Fibroblast of peridontal ligament (primary cell): Measurements from ENCODE around the gene SPCS1.
"Not testable (repeated sequence)": the region's sequence is repeated elsewhere in the genome, so short reads cannot be mapped to it uniquely, and the experiment has no call there.

Source experiments
- DNase-seq: peaks from one replicate; pipeline ENCODE4 v3.0.0-alpha.2; 2010; ENCODE audit errors: extremely low read depth

The SPCS1 gene

DNA sequence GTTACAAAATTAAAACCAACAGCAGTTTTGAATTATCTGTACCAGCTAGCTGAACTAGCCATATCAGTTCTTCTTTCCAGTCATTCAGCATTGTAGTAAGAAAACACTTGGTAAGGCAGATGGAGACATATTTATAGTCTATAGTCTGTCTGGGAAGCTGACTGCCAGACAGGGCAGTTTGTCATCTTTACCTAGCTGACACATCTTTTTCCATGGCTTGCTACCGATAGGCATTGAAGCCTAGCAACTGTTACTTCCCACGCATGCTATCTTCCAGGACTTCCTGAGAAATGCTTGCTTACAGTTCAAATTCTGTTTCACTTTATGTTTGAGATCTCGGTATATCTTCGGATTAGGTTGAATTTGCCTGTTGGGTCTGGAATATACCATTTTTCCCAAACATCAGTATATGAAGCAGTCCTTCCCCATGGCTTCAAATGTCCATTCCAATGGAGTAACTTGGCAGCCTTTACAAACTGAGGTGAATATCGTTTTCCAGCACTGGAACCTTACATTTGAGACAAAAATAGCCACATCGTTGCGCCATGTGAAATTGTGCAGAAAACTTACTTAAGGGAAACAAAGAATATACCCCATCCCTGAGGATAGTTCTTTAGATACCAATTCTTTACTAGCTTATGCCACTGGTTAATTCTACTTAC, 11.2 kb upstream of the SPCS1 start:
- no peak for DNase-seq

DNA sequence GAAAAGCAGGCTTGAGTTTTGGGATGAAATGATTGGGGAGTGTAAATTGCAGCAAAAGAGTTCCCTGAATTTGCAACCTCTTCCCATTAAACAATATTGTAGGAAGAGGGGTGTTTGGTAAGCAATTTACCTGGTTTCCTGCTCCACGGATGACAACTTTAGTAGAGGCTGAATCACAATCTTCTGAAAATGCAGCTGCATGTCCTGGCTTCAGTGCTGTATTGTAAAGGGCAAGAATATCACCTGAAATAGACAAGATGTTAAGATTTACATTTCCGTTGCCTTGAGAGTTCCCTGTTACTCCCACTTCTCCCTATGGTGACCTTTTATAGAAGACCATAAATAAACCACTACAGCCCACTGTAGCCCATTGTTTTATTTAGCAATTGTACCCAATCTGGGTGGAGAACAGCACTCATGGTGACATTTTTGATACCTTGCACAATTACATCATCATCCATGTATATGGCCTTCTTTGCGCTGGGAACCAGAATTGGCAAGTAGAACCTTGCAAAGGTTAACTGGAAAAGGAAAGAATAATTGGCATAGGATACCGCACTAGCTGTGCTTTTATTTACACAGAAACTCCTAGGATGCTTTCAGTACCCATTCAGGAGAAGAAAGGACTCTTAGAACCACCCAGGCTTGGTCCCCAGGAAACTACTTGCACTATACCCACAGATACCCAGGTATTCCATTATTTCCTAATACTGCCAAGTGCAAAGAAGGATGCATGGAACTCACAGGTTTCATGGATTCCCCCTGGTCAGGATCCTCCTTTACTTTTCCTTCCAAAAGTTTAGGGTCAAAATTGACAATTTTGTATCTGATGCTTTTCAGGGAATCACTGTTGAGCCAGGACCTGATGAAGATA, 9.9 kb upstream of the SPCS1 start:
- no peak for DNase-seq

DNA sequence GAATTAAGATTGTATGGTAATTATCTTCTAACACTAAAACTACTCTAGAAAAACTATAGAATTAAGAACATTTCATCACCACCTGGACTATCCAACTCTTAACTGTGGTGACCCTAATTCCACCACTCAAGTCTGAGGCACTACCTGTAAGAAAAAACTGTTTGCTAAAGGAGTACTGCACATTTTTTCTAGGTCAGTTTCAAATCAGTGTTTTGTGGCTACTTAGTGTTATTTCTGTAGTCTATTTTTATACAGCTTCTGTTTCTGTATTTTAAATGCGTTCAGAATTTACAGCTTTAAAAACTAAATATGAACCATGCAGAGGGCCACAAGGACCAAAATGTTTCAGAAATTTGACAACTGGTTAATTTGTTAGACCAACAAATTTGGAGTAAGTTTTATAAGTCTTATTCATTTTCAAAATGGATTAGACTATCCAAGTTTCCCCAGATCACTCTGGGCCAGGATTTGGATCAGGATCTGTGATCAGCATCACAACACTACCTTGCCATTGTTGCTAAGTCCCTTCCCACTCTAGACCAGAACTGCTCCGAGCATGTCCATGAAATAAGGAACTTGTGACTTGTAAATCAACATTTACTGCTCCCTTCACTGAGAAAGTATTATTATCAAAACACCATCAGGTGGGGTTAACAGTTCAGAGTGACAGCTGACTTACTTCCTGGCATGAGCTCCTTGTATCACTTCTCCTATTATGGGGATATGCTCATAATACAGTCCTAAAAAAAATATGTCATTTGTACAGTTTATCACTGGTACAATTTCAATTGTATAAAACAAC, 8.9 kb upstream of the SPCS1 start:
- no peak for DNase-seq

DNA sequence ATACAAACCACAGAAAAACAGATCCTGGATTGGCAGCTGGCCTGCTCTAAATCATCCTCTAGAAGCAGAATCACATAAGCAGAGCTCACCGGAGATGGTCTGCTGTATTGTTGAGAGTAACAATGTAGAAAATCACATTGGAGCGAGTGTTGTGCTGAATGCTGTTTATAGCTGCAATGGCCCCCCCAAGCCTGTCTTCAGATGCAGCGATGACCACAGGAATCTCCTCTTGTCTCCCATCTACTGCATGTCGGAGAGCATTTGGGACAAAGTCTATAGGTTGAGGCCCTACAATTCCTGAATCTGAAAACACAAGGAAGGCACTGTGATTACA, 8.3 kb upstream of the SPCS1 start:
- DNase-seq = peak; percentile 26

DNA sequence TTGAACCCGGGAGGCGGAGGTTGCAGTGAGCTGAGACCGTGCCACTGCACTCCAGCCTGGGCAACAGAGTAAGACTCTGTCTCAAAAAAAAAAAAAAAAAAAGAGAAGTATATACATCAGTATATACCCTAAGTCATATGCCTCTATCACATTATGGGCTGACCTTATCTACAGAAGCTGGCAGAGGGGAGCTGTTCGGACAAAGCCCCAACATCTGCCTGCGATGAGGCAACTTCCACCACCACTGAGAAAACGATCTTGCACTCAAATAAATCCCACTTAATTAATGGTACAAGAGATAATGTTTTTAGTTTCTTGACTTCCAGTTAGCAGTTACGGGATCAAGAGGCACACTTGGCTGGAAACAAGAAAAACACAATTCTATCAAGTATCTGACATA, 2.6 kb upstream of the SPCS1 start:
- no peak for DNase-seq

DNA sequence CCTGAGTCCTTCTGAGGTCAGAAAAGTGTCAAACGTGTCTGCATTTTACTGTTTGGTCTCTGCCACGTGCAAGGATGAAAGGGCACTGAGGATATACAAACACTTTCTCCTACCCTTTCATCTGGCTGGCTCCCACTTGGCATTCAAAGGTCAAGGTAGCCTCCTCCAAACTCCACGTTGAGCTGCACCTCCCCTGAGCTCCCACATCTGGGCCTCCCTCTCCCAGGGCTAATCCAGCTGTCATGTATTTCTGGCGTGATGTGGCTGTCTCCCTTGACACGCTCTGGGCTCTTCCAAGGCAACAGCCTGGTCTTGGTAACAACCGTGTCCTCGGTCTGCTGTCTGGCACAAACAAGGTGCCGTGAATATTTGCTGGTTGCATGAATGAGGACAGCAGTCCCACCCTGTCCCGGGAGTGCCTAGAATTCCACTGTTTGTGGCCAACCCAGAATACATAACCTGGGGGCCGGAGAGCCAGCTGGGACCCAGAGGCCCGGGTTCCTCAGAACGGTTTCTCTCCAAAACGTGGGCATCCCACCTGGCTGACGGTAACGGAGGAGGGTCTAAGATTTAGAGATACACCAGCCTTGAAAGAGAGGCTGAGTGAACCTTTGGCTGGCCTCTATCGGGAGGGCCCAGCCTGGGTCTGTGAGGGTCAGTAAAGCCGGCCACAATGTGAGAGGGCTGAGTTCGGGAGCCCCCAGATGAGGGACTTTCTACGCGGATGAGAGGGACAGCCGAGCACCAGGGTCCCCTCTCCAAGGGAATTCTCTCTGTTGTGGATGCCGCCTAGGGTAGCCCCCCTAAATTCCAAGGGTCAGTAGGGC, 1.1 kb upstream of the SPCS1 start:
- peak; percentile 37 for DNase-seq

DNA sequence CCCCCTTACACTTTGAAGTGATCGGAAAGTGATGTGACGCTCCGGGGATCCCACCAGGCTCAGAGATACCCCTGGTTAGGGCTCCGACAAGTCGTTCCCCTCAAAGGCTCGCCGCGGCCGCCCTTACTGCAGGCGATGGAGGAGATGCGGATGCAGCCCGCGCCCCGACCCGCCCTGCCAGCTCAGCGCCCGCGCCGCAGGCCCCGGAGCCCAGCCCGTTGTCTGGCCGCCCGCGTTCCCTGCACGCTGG, 543 bp upstream of the SPCS1 start:
- DNase-seq = no peak

DNA sequence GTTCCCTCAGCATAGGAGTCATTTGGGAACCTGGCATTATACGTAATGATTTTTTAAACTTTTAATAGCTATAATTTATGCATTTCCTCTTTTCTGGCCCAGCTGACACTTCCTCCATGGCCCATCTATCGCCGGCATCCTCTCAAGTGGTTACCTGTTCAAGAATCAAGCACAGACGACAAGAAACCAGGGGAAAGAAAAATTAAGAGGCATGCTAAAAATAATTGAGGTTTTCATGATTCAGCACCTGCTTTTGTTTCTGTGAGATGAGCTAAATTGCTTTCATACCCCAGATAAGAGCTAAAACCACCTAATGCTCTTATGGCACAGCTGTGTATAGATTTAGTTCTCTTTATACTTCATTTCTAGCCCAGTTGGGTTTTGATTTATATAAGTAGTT, 1.7 kb downstream of the SPCS1 start:
- DNase-seq = no peak

DNA sequence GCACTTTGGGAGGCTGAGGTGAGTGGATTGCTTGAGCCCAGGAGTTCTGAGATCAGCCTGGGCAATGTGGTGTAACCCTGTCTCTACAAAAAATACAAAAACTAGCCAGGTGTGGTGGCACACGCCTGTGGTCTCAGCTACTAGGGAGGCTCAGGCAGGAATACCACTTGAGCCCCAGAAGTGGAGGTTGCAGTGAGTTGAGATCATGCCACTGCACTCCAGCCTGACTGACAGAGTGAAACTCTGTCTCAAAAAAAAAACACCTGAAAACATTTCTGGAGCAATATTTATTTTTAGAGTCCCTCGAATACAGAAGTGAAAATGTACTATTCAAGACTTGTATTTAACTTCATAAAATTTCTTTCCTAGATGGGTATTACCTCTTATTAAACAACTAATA, 4.6 kb downstream of the SPCS1 start:
- no peak for DNase-seq

DNA sequence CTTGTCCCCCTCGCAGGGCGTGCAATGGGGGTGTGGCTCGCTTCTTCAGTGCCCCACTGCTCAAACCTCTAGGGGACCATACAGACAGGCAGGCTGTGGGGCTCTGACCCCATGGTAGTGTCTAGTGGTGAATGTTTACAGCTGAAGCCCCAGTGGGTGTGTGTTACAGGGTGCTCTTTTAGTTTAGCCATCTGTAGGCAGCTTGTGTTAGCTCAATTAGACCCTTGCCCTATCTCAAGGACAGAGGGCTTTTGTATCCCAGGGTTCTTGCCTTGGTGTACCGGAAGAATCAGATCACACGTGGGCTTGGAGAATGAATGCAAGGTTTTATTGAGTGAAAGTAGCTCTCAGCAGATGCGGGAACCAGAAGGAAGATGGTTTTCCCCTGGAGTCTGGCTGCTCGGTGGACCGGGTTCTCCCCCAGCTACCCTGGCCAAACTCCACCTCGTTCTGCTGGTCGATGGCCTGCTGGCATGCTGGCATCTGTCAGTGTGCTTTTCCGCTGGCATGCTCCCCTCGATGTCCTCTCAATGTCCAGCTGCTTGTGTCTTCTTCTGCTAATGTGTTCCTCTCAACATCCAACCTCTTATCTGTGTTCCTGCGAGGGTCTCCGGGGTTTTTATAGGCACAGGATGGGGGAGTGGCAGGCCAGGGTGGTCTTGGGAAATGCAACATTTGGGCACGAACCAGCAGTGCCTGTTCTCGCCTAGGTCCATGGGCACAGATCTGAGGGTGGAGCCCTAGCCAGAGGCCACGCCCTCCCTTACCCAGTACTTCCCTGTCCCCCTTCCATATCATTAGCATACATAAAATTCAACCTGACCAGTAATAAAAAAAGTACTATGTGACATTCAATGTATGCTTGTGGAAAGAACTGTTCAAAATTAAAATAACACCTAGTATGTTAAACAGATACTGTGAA, 6.6 kb downstream of the SPCS1 start:
- DNase-seq = no peak

DNA sequence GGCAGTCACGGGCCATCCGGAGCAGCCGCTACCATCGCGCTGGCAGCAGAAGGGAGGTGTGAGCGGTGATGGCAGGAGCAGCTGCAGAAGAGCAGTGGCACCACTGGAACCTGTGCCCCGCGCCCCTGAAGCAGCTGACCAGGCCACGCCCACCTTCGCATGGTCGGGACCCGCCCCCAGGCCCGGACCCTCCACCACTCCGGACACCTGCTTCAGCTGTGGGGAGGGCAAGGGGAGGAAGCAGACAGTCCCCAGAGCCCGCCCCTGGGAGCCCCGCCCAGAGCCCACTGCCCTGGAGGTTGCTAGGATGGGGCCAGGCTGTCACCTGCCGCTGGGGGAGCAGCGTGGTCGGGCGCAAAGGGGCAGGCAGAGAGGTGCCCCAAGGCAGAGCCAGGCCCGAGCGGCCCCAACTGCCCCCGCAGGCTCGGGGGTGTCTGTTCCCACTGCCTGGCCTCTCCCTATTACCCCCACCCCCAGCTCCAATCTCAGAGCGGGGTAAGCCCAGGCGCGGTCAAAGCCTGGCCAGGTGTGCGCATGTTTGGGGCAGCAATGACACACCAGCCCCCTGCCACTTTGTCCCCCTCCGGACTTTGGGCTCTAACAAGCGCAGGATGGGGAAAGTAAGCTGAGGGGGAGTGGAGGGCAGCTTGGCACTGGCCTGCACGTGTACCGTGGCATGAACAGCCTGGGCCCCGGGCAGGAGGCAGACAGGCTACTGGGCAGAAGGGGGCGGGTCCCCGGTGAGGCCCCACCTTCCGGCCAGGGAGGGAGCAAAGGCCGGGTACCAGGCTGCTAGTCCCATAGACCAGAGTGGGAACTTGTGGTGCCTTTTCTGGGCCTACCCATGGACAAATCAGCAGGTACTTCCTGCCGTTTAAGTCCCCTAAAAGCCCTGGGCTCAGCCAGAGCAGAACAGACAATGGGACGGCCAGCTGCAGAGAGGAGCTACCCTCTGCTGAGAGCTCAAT, 8.7 kb downstream of the SPCS1 start:
- DNase-seq = no peak

DNA sequence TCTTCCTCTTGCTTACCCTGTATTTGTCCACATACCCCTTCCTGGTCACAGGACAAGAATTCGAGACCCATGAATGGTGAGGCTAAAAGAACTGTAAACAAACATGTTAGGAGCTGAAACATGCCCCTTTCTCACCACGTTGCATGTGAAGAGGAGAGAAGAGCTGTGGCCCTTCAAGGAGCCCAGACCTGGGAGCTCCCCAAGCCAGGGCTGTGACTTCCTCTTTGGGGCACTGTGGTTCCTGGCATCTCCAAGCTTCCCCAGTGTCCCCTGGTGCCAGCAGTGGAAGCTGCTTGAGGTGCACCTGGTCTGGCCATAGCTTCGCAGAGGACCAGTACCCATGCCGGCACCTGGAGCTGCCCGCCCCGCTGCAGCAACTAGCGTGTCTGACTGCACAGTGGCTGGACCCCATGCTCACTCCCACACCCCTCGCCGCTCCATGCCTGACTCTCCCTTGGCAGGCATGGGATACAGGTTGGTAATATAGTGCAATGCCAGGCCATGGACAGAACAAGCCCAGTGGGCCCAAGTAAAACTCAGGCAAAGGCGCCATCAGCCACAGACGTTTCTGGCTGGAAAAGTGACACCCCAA, 9.9 kb downstream of the SPCS1 start:
- no peak for DNase-seq

DNA sequence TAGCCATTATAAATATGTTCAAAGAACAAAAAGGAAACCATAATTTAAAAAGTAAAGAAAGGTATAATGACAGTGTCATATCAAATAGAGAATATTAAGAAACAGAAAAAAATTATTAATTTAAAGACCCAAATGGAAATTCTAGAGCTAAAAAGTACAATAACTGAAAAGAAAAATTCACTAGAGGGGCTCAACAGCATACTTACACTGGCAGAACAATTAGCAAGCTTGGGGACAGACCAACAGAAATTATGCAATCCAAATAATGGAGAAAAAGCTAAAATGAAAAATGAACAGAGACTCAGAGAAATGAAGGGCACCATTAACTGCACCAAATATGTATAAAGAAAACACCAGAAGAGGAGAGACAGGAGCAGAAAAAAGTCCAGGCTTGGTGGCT, 13.7 kb downstream of the SPCS1 start:
- no peak for DNase-seq

DNA sequence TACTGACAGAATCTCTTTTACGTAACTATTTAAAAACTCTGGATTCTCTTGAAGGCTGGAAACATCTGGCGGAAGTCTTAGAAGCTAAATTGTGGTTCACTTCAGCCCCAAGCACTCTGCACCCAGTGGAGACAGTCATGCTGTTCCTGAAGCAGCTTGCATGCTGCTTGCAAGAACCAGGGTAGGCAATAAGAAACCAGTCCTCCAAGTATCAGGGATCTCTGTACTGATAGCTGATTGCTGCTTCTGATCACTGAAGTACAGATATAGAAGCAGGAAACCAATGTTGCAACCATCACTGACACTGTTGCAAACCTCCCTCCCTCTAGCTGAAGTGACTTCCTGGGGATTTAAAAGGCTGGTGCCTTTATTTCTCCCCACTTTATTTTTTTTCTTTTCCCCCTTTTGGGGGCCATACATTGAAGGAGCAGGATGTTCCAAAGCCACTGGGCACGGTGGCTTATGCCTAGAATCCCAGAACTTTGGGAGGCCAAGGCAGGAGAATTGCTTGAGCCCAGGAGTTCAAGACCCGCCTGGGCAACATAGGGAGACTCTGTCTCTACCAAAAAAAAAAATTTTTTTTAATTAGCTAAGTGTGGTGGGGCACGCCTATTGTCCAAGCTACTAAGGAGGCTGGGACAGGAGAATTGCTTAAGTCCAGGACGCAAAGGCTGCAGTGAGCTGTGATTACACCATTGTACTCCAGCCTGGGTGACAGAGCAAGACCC, 15.3 kb downstream of the SPCS1 start:
- DNase-seq = peak; percentile 1

DNA sequence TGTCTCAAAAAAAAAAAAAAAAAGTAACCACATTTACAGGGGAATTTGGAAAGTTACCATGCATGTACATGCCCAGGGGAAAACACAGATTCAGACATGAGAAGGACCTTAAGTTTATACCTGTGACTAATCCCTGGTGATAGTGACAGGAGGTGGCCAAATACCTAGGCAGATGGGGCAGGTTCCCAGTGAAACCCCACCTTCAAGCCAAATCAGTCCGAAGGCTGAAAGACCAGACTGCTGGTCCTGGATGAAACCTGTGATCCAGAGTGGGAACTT, 15.8 kb downstream of the SPCS1 start:
- no peak for DNase-seq

DNA sequence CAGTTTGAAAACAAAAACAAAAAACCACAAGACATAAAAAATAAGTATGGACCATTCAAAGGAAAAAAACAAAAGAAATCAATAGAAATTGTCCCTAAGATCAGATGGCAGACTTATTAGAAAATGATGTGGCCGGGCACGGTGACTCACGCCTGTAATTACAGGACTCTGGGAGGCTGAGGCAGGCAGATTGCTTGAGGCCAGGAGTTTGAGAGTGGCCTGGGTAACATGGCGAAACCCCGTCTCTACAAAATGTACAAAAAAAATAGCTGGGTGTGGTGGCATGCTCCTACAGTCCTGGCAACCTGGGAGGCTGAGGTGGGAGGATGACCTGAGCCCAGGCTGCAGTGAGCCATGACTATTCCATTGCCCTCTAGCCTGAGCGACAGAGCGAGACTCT, 16.6 kb downstream of the SPCS1 start:
- no peak for DNase-seq

DNA sequence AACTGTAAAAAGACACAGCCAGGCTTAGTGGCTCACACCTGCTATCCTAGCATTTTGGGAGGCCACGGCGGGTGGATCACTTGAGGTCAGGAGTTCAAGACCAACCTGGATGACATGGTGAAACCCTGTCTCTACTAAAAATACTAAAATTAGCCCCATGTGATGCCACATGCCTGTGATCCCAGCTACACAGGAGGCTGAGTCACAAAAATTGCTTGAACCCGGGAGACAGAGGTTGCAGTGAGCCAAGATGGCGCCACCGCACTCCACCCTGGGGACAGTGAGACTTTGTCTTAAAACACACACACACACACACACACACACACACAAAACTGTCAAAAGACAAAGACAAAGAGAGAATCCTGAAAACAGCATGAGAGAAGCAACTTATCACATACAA, 18.0 kb downstream of the SPCS1 start:
- no peak for DNase-seq

DNA sequence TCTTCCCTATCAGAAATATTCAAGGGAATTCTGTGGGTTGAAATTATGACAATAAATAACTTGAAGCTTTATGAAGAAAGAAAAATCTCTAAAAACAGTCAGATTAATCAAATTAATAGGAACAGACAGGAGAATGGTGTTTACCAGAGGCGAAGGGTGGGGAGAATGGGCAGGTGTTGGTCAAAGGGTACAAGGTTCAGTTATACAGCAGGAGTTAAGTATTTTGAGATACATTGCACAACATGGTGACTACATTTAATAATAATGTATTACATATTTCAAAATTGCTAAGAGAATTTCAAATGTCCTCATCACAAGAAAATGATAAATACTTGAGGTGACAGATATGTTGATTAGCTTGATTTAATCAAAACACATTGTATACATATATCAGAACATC, 18.6 kb downstream of the SPCS1 start:
- DNase-seq = no peak

DNA sequence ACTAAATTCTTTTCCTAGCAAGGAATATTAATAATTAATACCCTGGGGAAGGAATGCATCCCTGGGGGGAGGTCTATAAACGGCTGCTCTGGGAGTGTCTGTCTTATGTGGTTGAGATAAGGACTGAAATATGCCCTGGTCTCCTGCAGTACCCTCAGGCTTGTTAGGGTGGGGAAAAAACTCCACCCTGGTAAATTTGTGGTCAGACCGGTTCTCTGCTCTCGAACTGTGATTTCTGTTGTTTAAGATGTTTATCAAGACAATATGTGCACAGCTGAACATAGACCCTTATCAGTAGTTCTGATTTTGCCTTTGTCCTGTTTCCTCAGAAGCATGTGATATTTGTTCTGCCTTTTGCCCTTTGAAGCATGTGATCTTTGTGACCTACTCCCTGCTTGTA, 22.8 kb downstream of the SPCS1 start:
- not testable (repeated sequence) for DNase-seq
